Activated CD4-positive, alpha-beta T cell treated with anti-CD3 and anti-CD28 coated beads, Interleukin-2, amount 50 U/mL, for 24 hours (primary cell): ENCODE data around the gene PMPCA.
"Not testable (repeated sequence)": the region's sequence is repeated elsewhere in the genome, so short reads cannot be mapped to it uniquely, and the experiment has no call there.

Experiments
- DNase-seq, 2 donors: peaks; one replicate each; pipeline ENCODE4 v3.0.0-alpha.2; 2020; ENCODE audit warnings: low read depth in 1 of 2, low spot score in 1 of 2

Gene PMPCA

GRCh38 chr9:136393531-136393930, 16.9 kb upstream of the PMPCA start:
- no peak for DNase-seq

DNA sequence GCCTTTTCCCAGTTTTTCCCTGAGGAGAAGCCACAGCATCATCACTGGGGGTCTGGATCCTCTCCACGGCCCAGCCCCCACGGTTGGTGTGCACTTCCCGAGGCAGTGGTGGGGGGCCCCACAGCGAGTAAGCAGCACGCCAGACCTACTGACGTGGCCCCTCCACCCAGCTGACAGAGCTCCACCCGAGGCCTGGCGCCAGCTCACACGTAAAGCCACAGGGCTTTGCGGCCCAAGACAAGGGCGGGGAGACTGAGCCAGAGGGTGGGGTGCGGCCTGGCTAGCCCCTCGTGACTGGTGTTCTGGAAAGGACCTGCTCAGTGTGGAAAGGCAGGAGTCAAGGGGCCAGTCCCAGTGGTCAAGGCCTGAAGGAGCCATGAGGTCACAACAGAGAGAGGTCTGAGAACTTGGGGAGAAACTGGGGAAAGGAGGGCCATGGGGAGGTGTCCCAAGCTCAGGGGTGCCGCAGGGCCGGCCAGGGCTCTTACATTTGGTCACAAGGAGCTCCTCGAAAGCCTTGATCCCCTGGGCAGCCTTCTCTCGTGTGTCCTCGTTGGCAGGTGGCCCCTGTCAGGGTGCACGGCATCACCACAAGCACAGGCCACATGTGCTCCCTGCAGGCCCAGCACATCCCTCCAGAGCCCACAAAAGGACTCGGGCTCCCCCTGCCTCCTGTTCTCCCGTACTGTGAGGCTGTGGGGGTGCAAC, 16.0 kb upstream of the PMPCA start:
- no peak for DNase-seq

DNA sequence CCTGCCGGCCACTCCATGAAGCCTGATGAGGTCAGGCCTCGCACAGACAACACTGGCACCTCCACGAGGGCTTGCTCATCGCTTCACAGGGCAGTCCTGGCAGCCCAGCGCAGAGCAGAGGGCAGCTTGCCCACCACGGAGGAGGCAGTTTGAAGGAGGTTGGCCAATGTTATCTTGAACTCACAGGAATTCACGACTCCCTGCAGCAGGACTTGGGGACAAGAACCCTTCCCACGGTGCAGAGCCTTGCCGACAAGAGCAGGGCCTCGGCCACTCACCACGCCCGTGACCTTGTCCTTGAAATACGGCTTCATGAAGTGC, 15.5 kb upstream of the PMPCA start:
- no peak for DNase-seq

- no peak for DNase-seq
Measured at GRCh38 chr9:136395345-136396218, 14.9 kb upstream of the PMPCA start.

DNA sequence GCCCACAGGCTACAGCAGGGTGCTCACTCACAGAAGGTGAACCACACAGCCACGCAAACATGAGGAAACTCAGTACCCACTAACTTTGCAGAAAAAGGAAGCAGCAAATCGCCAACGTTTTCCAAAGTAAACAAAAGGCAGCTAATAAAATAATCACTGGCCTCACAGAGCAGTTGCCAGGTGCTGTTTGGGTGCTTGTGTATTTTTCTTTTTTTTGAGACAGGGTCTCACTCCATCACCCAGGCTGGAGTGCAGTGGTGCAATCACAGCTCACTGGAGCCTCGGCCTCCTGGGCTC, 14.3 kb upstream of the PMPCA start:
- DNase-seq: no peak

DNA sequence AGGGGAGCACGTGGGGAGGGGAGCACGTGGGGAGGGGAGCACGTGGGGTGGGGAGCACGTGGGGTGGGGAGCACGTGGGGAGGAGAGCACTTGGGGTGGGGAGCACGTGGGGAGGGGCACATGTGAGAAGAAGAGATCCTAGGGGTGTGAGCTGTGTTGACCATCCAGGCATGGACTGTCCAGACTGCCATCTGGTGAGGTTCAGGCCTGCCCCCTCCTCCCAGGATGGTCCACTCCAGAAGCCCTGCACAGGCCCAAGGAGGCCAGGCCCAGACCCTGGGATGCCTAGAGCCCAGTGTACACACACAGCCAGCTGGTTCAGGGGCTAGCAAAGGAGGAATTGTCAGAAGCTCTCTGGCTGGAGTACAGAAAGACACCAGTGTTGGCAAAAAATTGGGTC, 12.8 kb upstream of the PMPCA start:
- DNase-seq: no peak

GRCh38 chr9:136398286-136398685, 12.2 kb upstream of the PMPCA start:
- no peak for DNase-seq

DNA sequence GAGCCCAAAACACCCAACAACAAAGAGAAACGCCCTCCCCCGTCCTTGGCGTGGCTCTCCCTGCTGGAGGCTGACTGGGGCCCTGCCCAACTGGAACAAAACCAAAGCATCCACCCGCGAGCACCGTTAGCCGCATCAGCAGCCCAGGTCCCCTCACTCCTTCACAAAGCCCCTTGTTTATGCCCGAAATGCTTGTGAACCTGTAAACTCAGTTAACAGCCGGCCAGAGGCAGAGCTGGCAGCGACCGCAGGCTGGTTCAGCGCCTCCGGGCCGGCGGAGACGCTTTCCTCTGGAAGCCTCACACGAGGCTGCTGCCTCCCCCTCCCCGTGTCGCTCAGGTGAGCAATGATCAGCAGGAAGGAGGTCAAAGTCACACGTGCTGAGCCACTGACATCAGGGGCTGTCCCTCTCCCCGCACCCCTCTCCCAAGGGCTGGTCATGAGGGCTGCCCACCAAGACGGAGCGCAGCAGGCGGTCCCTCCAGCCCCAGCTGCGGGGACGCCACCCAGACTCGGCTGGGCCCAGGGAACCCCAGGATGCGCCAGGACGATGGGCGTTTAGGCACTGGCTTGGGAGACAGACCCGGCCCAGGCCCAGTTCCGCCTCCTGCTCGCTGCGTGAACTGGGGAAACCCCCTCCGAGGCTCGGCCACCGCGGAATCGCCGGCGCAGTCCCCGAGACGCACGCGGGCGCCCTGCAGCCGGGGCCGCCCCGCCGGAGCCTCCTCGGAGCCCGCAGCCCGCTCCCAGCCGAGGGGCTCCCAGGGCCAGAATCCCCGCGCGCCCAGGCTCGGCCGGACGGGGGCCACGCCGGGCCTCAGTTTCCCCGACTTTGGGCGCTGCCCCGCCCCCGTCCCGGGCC, 11.1 kb upstream of the PMPCA start:
- DNase-seq: no peak

DNA sequence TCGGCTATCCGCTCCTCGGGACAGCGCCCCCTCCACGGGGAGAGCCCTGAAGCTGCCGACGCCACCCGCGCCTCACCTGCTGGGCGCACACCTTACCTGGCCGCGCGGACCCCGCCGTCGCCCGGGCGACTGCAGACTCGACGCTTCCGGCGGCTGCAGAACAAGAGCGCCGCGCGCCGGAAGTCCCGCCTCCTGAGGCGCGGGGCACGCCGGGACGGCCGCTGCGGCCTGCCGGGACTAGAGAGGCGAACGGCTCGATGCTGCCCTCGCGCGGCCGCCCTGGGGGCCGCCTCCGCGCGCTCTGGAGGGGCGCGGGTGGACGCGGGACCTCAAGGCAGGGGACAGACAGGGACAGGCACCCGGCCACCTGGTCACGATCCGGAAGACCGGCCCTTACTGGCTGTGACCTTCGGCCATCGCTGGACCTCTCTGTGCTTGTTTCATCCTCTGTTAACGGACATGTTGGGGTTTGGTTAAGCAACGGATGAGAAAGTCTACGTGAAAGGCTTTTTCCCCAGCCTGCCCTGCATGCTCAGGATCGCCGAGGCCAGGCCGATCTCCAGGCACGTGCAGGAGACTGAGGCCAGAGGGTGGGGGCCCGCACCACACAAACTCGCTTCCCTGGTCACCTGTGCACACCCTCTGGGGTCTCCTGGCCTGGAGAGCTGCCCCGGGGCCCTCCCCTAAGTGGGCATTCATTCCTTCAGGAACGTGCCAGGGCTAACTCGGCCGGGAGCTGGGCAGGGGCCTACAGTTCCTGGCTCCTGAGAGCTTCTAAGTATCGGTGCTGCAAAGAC, 10.2 kb upstream of the PMPCA start, which contains the start of gene SNAPC4:
SNAPC4 (minus strand) TSS at position 133 of the 797 bp plus-strand sequence. CDS start 1,742 bp downstream, outside the sequence.
- DNase-seq: peak; percentile 73 to 78

GRCh38 chr9:136401173-136401922, 9.1 kb upstream of the PMPCA start:
- DNase-seq: no peak

DNA sequence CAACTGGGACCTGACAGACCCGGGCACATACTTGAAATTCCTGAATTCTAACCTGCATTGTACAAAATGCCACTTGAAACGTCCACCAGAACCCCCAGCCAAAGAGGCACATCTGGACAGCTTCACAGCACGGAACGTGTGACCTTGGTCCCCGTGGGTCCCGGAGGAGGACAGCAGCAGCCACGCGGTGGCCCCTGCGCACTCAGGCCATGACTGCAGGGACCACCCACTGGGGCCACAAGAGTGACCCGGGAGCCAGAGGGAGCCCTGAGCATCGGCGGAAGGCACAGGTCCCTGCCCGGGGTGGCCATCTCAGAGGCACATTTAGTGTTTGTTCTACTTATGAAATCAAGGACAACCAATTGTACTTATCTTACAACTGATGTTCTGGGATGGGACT, 8.4 kb upstream of the PMPCA start:
- DNase-seq: no peak

- peak; percentile 46 to 64 for DNase-seq
Measured at GRCh38 chr9:136403538-136403914, 6.9 kb upstream of the PMPCA start.

DNA sequence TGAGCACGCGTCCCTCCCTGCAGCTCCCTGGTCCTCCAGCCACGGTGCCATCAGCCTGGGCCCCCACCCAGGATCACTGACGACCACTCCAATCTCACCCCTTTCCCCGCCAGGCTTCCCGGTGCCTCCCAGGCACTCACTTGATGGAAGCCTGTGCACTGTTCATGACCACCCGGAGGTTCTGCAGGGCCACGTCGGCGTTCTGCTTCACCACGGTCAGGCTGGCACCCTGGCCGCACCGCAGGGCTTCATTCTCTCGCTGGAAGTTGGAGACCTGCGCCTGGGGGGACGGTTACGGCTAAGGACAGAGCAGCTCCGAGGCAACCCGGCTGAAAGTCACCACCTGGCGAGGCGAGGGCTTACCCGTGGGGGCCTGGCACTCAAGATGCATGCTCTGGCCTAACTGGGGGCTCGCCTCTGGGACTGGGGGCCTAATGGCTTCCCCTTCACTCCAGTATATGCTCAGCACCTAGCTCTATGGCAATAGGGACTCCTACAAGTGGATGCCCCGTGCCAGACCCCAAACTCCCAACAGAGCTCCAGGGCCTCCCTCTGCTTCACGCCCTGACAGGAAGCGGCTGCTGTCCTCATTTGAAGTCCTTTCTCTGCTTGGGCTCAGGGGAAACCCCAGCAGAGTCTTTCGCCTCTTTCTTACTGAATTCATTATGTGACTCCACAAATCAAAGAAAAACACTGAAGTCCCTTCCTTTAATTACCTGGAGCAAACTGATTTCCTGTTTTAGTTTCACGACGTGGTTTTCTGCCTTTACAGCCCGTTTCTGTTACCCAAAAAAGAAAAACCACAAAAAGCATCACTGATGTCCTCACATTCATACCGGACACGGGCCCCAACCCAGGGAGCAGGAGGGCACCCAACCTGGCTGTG, 6.3 kb upstream of the PMPCA start:
- no peak for DNase-seq

DNA sequence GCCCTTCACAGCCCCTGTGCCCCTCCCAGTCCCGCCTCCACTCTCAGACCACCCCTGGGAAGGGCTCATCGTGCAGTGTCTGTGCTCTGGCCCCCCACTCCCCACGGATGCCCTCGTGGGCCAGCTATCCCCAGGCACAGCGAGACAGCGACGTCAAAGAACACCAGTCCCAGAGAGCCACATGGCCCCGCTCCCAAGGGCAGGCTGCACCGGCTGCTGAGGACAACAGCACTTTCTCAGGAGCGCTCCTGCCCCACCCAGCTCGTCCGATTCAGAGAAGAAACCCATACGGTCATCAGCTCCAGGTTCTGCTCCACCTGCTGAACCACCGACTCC, 5.7 kb upstream of the PMPCA start:
- no peak for DNase-seq

DNA sequence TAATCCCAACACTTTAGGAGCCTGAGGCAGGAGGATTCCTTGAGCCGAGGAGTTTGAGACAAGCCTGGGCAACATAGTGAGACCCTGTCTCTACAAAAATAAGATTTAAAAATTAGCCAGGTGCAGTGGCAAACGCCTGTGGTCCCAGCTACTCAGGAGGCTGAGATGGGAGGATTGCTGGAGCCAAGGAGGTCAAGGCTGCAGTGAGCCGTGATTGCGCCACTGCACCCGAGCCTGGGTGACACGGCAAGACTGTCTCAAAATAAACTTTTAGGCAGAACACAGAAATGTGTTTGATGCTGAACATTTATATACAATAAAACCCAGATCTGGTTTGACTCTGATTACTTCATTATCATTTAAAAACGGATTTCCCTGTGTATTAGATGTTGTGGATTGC, 5.0 kb upstream of the PMPCA start:
- DNase-seq: no peak

DNA sequence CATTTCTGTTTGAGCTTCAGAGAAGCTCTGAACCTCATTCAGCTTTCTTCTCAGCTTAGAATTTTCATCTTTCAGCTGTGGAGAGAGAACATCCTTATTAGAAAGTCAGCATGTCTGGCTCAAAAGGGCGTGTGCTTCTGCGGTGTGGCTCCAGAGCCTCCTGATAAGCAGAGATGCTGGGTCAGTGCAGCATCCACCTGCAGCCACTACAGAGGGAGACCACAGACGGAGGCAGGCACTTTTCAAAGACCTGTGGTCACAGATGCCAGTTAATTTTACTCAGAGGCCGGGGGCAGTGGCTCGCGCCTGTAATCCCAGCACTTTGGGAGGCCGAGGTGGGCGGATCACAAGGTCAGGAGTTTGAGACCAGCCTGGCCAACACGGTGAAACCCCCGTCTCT, 4.6 kb upstream of the PMPCA start:
- DNase-seq: not testable (repeated sequence)

- not testable (repeated sequence) for DNase-seq
Measured at GRCh38 chr9:136407061-136407460, 3.4 kb upstream of the PMPCA start.

- DNase-seq: no peak
Measured at GRCh38 chr9:136407911-136408310, 2.5 kb upstream of the PMPCA start.
